ENCODE measurements around the gene RASGRF2. TPM values are rescaled to one million over a fixed set of nuclear protein-coding genes. Genes with fewer than 3 reads are reported as not detected.

Gene RASGRF2
- polyA plus RNA-seq, 2 of the 4 experiments (the other 2 are of a cell fraction), result 1.4 to 2.1 TPM

GRCh38 chr5:81179959-81180358, 219.8 kb downstream of the RASGRF2 start (continued):
- TF ChIP-seq EP300 (IDR thresholded peaks at IDR 0.05), result no peak
- no peak for TF ChIP-seq HDAC2 (IDR thresholded peaks at IDR 0.05)
- TF ChIP-seq FOSL2 (IDR thresholded peaks at IDR 0.05), result no peak
- no peak for TF ChIP-seq FOSL2 (CRISPR knock-in tag; IDR thresholded peaks at IDR 0.05)

- POLR2A ChIA-PET, result no interaction called here
- Histone ChIP-seq H3K4me2 (no peak overlapping the region), H3K27ac (no peak overlapping the region), H3K9me3 (no peaks in the 10 kb centered on the region), H3K4me1 (no peaks in the 10 kb centered on the region), H3K4me3 (no peak overlapping the region)
- CTCF ChIA-PET, result interaction anchor here (1.3 to 2.8 kb wide), 4 partner anchors 9 to 509 kb away, joined by 4 to 23 read pairs (median 8); no protein-coding TSS in a partner anchor
- no peak for FAIRE-seq
- ATAC-seq, result no peak
- no peak for DNase-seq (ENCODE audit: low read depth in 1 of 2, low spot score in 1 of 2)
- WGBS (ENCODE audit: missing lambda C conversion rate), result 49% methylated on average over 5 of the region's 5 CpGs
- TF ChIP-seq KDM5A (IDR thresholded peaks at IDR 0.05) (no peak), CBX8 (IDR thresholded peaks at IDR 0.05) (no peak), POLR2A (IDR thresholded peaks at IDR 0.05; ENCODE audit: low read length) (no peak), RFX5 (IDR thresholded peaks at IDR 0.05) (no peak), CHD2 (IDR thresholded peaks at IDR 0.05; ENCODE audit: low read length, partially characterized antibody) (no peak)
Observed at GRCh38 chr5:81180780-81181460, 220.8 kb downstream of the RASGRF2 start.

- Histone ChIP-seq H3K4me1 (no peaks in the 10 kb centered on the region), H3K9me3 (no peaks in the 10 kb centered on the region), H3K4me2 (no peak overlapping the region), H3K27ac (no peak overlapping the region), H3K4me3 (no peak overlapping the region)
- FAIRE-seq, result no peak
- TF ChIP-seq FOSL2 (IDR thresholded peaks at IDR 0.05) (no peak), FOSL2 (CRISPR knock-in tag; IDR thresholded peaks at IDR 0.05) (no peak), TFCP2L1 (CRISPR knock-in tag; IDR thresholded peaks at IDR 0.05) (no peak), USF2 (IDR thresholded peaks at IDR 0.05) (no peak), MAFK (IDR thresholded peaks at IDR 0.05; ENCODE audit: partially characterized antibody) (no peak), TP53 (CRISPR knock-in tag; IDR thresholded peaks at IDR 0.05) (no peak), KDM1A (IDR thresholded peaks at IDR 0.05; ENCODE audit: low read depth) (no peak), NPAS2 (CRISPR knock-in tag; IDR thresholded peaks at IDR 0.05; ENCODE audit: borderline replicate concordance) (no peak), SMC3 (IDR thresholded peaks at IDR 0.05) (no peak), MAZ (IDR thresholded peaks at IDR 0.05; ENCODE audit: borderline replicate concordance, low read depth, low read length) (no peak), SREBF2 (IDR thresholded peaks at IDR 0.05) (no peak)
- 99% methylated on average over 4 of the region's 4 CpGs for WGBS (ENCODE audit: missing lambda C conversion rate)
- ChIA-PET POLR2A (no interaction called here), CTCF (interaction anchor here (1.3 to 2.8 kb wide), 6 partner anchors 9 to 509 kb away, joined by 3 to 23 read pairs (median 5); no protein-coding TSS in a partner anchor)
- ATAC-seq, result no peak
- DNase-seq (ENCODE audit: low read depth in 1 of 2, low spot score in 1 of 2), result no peak
Observed at GRCh38 chr5:81181576-81182316, 221.6 kb downstream of the RASGRF2 start.

- DNase-seq (ENCODE audit: low read depth in 1 of 2, low spot score in 1 of 2), result no peak
- POLR2A ChIA-PET, result no interaction called here
- no peaks in the 10 kb centered on the region for H3K9me3 ChIP-seq
- CTCF ChIA-PET, result interaction anchor here (1.3 to 2.8 kb wide), 6 partner anchors 8 to 510 kb away, joined by 3 to 23 read pairs (median 5); no protein-coding TSS in a partner anchor
- no peak for FAIRE-seq
- no peak overlapping the region for H3K4me2 ChIP-seq
- no peak for ATAC-seq
- H3K4me1 ChIP-seq, result no peaks in the 10 kb centered on the region
- no peak overlapping the region for H3K4me3 ChIP-seq
- WGBS (ENCODE audit: missing lambda C conversion rate), result 53% methylated on average over 9 of the region's 9 CpGs
- H3K27ac ChIP-seq, result no peak overlapping the region
- TF ChIP-seq TP53 (CRISPR knock-in tag; IDR thresholded peaks at IDR 0.05) (no peak), MAZ (IDR thresholded peaks at IDR 0.05; ENCODE audit: borderline replicate concordance, low read depth, low read length) (no peak), POLR2AphosphoS2 (conservative IDR thresholded peaks at IDR 0.05; ENCODE audit: low read length) (no peak), CBX8 (IDR thresholded peaks at IDR 0.05) (no peak), HES2 (IDR thresholded peaks at IDR 0.05) (no peak), KDM5A (IDR thresholded peaks at IDR 0.05) (no peak), ZFP36 (IDR thresholded peaks at IDR 0.05; ENCODE audit: borderline replicate concordance, partially characterized antibody) (no peak), CHD2 (IDR thresholded peaks at IDR 0.05; ENCODE audit: low read length, partially characterized antibody) (no peak), MAX (IDR thresholded peaks at IDR 0.05) (no peak), KDM1A (IDR thresholded peaks at IDR 0.05; ENCODE audit: low read depth) (no peak), EHF (CRISPR knock-in tag; IDR thresholded peaks at IDR 0.05) (no peak), HOXB5 (CRISPR knock-in tag; IDR thresholded peaks at IDR 0.05) (no peak), ELK1 (IDR thresholded peaks at IDR 0.05; ENCODE audit: low read depth, low read length) (no peak), SMC3 (IDR thresholded peaks at IDR 0.05) (no peak), NR3C1 (IDR thresholded peaks at IDR 0.05) (no peak), PHF8 (IDR thresholded peaks at IDR 0.05; ENCODE audit: borderline replicate concordance, low read depth) (no peak)
Observed at GRCh38 chr5:81182396-81183390, 222.5 kb downstream of the RASGRF2 start.

Measured in A549 (cell line).